Measurements from ENCODE around the gene DDIT3. TPM values are rescaled to one million over a fixed set of nuclear protein-coding genes. Genes with fewer than 3 reads are reported as not detected.

DDIT3 gene
- total RNA-seq, 1 donor from 2014 or later = 10.9 TPM

- Mint-ChIP-seq H3K27ac (peak overlapping the region; percentile 100), H3K27me3 (ENCODE audit: low read depth) (no peaks in the 10 kb centered on the region), H3K4me3 (ENCODE audit: low read depth) (peak overlapping the region; percentile 93), H3K9me3 (no peaks in the 10 kb centered on the region), H3K4me1 (ENCODE audit: low read depth) (peaks cover 47% of the 10 kb centered on the region), H3K36me3 (ENCODE audit: low read depth) (peaks cover 53% of the 10 kb centered on the region)
- no peak for DNase-seq (ENCODE audit: low spot score)
- intact Hi-C loops (cut with micrococcal nuclease) = loop anchor here (1.0 to 2.0 kb wide), 2 partner anchors 15 to 70 kb away; partner anchors contain the start of gene DCTN2
Measured at GRCh38 chr12:57476993-57477709, 43.2 kb downstream of the DDIT3 start.

- H3K9me3 Mint-ChIP-seq = no peaks in the 10 kb centered on the region
- H3K36me3 Mint-ChIP-seq (ENCODE audit: low read depth) = peaks cover 59% of the 10 kb centered on the region
- H3K4me3 Mint-ChIP-seq (ENCODE audit: low read depth) = peak overlapping the region; percentile 93
- H3K27me3 Mint-ChIP-seq (ENCODE audit: low read depth) = no peaks in the 10 kb centered on the region
- DNase-seq (ENCODE audit: low spot score) = peak; percentile 72
- H3K27ac Mint-ChIP-seq = peak overlapping the region; percentile 100
- intact Hi-C loops (cut with micrococcal nuclease) = loop anchor here (2.0 kb wide), 1 partner anchor 70 kb away; the partner anchor contains the start of gene DCTN2
- H3K4me1 Mint-ChIP-seq (ENCODE audit: low read depth) = peaks cover 47% of the 10 kb centered on the region
Measured at GRCh38 chr12:57476162-57476992, 43.9 kb downstream of the DDIT3 start.

GRCh38 chr12:57475271-57476161, 44.8 kb downstream of the DDIT3 start:
- Mint-ChIP-seq H3K27ac (peak overlapping the region; percentile 100), H3K4me3 (ENCODE audit: low read depth) (peak overlapping the region; percentile 93), H3K27me3 (ENCODE audit: low read depth) (no peaks in the 10 kb centered on the region), H3K4me1 (ENCODE audit: low read depth) (peaks cover 41% of the 10 kb centered on the region), H3K9me3 (no peaks in the 10 kb centered on the region), H3K36me3 (ENCODE audit: low read depth) (peaks cover 56% of the 10 kb centered on the region)
- intact Hi-C loops (cut with micrococcal nuclease) = loop anchor here (2.0 kb wide), 1 partner anchor 71 kb away; the partner anchor contains the start of gene DCTN2
- no peak for DNase-seq (ENCODE audit: low spot score)

GRCh38 chr12:57474862-57475261, 45.5 kb downstream of the DDIT3 start:
- H3K36me3 Mint-ChIP-seq (ENCODE audit: low read depth) = peaks cover 56% of the 10 kb centered on the region
- no peaks in the 10 kb centered on the region for H3K9me3 Mint-ChIP-seq
- H3K27ac Mint-ChIP-seq = peak overlapping the region; percentile 47
- H3K27me3 Mint-ChIP-seq (ENCODE audit: low read depth) = no peaks in the 10 kb centered on the region
- no peak for DNase-seq (ENCODE audit: low spot score)
- peak overlapping the region; percentile 72 for H3K4me3 Mint-ChIP-seq (ENCODE audit: low read depth)
- peaks cover 35% of the 10 kb centered on the region for H3K4me1 Mint-ChIP-seq (ENCODE audit: low read depth)
- intact Hi-C loops (cut with micrococcal nuclease) = no loop called here

GRCh38 chr12:57474430-57474829, 45.9 kb downstream of the DDIT3 start:
- H3K27ac Mint-ChIP-seq = peak overlapping the region; percentile 47
- intact Hi-C loops (cut with micrococcal nuclease) = no loop called here
- H3K4me1 Mint-ChIP-seq (ENCODE audit: low read depth) = peaks cover 31% of the 10 kb centered on the region

GRCh38 chr12:57473886-57474285, 46.4 kb downstream of the DDIT3 start:
- Mint-ChIP-seq H3K9me3 (no peaks in the 10 kb centered on the region), H3K4me1 (ENCODE audit: low read depth) (peaks cover 25% of the 10 kb centered on the region), H3K27me3 (ENCODE audit: low read depth) (no peaks in the 10 kb centered on the region), H3K27ac (peak overlapping the region; percentile 47), H3K36me3 (ENCODE audit: low read depth) (peaks cover 54% of the 10 kb centered on the region), H3K4me3 (ENCODE audit: low read depth) (peak overlapping the region; percentile 72)
- intact Hi-C loops (cut with micrococcal nuclease) = no loop called here
- DNase-seq (ENCODE audit: low spot score) = no peak

More at GRCh38 chr12:57474430-57474829, 45.9 kb downstream of the DDIT3 start:
- no peak for DNase-seq (ENCODE audit: low spot score)
- H3K4me3 Mint-ChIP-seq (ENCODE audit: low read depth) = peak overlapping the region; percentile 72
- H3K27me3 Mint-ChIP-seq (ENCODE audit: low read depth) = no peaks in the 10 kb centered on the region
- no peaks in the 10 kb centered on the region for H3K9me3 Mint-ChIP-seq
- H3K36me3 Mint-ChIP-seq (ENCODE audit: low read depth) = peaks cover 52% of the 10 kb centered on the region

GRCh38 chr12:57473392-57473791, 46.9 kb downstream of the DDIT3 start:
- DNase-seq (ENCODE audit: low spot score) = no peak
- no peak overlapping the region for H3K27ac Mint-ChIP-seq
- peaks cover 52% of the 10 kb centered on the region for H3K36me3 Mint-ChIP-seq (ENCODE audit: low read depth)
- peaks cover 20% of the 10 kb centered on the region for H3K4me1 Mint-ChIP-seq (ENCODE audit: low read depth)
- intact Hi-C loops (cut with micrococcal nuclease) = no loop called here
- H3K9me3 Mint-ChIP-seq = no peaks in the 10 kb centered on the region
- no peak overlapping the region for H3K4me3 Mint-ChIP-seq (ENCODE audit: low read depth)
- H3K27me3 Mint-ChIP-seq (ENCODE audit: low read depth) = no peaks in the 10 kb centered on the region

- intact Hi-C loops (cut with micrococcal nuclease) = no loop called here
- no peak overlapping the region for H3K27ac Mint-ChIP-seq
- peaks cover 17% of the 10 kb centered on the region for H3K4me1 Mint-ChIP-seq (ENCODE audit: low read depth)
- no peaks in the 10 kb centered on the region for H3K27me3 Mint-ChIP-seq (ENCODE audit: low read depth)
- H3K36me3 Mint-ChIP-seq (ENCODE audit: low read depth) = peaks cover 56% of the 10 kb centered on the region
- H3K9me3 Mint-ChIP-seq = no peaks in the 10 kb centered on the region
- no peak for DNase-seq (ENCODE audit: low spot score)
- H3K4me3 Mint-ChIP-seq (ENCODE audit: low read depth) = no peak overlapping the region
Measured at GRCh38 chr12:57472391-57472790, 47.9 kb downstream of the DDIT3 start.

GRCh38 chr12:57471661-57472060, 48.7 kb downstream of the DDIT3 start:
- H3K27me3 Mint-ChIP-seq (ENCODE audit: low read depth) = no peaks in the 10 kb centered on the region
- peaks cover 16% of the 10 kb centered on the region for H3K4me1 Mint-ChIP-seq (ENCODE audit: low read depth)
- DNase-seq (ENCODE audit: low spot score) = no peak
- no peaks in the 10 kb centered on the region for H3K9me3 Mint-ChIP-seq
- no peak overlapping the region for H3K4me3 Mint-ChIP-seq (ENCODE audit: low read depth)
- intact Hi-C loops (cut with micrococcal nuclease) = no loop called here
- peaks cover 49% of the 10 kb centered on the region for H3K36me3 Mint-ChIP-seq (ENCODE audit: low read depth)
- H3K27ac Mint-ChIP-seq = no peak overlapping the region

- Mint-ChIP-seq H3K4me3 (ENCODE audit: low read depth) (no peak overlapping the region), H3K27ac (no peak overlapping the region), H3K9me3 (no peaks in the 10 kb centered on the region), H3K4me1 (ENCODE audit: low read depth) (peaks cover 11% of the 10 kb centered on the region), H3K27me3 (ENCODE audit: low read depth) (no peaks in the 10 kb centered on the region), H3K36me3 (ENCODE audit: low read depth) (peaks cover 43% of the 10 kb centered on the region)
- intact Hi-C loops (cut with micrococcal nuclease) = no loop called here
- DNase-seq (ENCODE audit: low spot score) = no peak
Measured at GRCh38 chr12:57470970-57471656, 49.2 kb downstream of the DDIT3 start.

GRCh38 chr12:57470286-57470969, 49.9 kb downstream of the DDIT3 start:
- H3K27ac Mint-ChIP-seq = no peak overlapping the region

More at GRCh38 chr12:57470286-57470969, 49.9 kb downstream of the DDIT3 start:
- DNase-seq (ENCODE audit: low spot score) = no peak
- Mint-ChIP-seq H3K9me3 (no peaks in the 10 kb centered on the region), H3K27me3 (ENCODE audit: low read depth) (no peaks in the 10 kb centered on the region), H3K4me3 (ENCODE audit: low read depth) (no peak overlapping the region), H3K4me1 (ENCODE audit: low read depth) (peaks cover 11% of the 10 kb centered on the region), H3K36me3 (ENCODE audit: low read depth) (peaks cover 45% of the 10 kb centered on the region)
- intact Hi-C loops (cut with micrococcal nuclease) = no loop called here

Data from activated T-helper 2 cell treated with anti-CD3 and anti-CD28 coated beads, Interferon-gamma antibody, Interleukin-2, Interleukin-4, amounts not matched to agents 10 μg/mL and 5 μg/mL and 100 μg/mL, durations not matched to agents 14 hours and 24 hours and 36 hours (primary cell).